HEK293 (cell line): Measurements from ENCODE around the gene DDX47.
A peak's percentile ranks its signal among the peaks of the same experiment; 100 is the strongest.

Experiments used
- CTCF ChIP-seq: fragments of 450-650 bp; formaldehyde crosslinking; IDR thresholded peaks from 2 replicates; pipeline ENCODE4 v1.5.1; 2016; ENCODE audit warnings: missing biosample characterization, missing genetic modification characterization
- PRDM1 ChIP-seq: fragments of 450-650 bp; formaldehyde crosslinking; IDR thresholded peaks from 2 replicates; pipeline ENCODE4; 2016; ENCODE audit warnings: missing biosample characterization, missing genetic modification characterization
- ZBTB17 ChIP-seq: fragments of 450-650 bp; formaldehyde crosslinking; IDR thresholded peaks from 2 replicates; pipeline ENCODE4 v1.5.1; 2016; ENCODE audit warnings: missing biosample characterization, missing genetic modification characterization
- ZBTB7A ChIP-seq: fragments of 450-650 bp; formaldehyde crosslinking; IDR thresholded peaks from 2 replicates; pipeline ENCODE4 v1.5.1; 2016; ENCODE audit warnings: low read depth, missing biosample characterization, missing genetic modification characterization
- ZNF140 ChIP-seq: fragments of 450-650 bp; formaldehyde crosslinking; IDR thresholded peaks from 2 replicates; pipeline ENCODE4 v1.5.1; 2016; ENCODE audit warnings: missing biosample characterization, missing genetic modification characterization
- ZNF274 ChIP-seq, 2 experiments: fragments of 200-500 bp in 1 of 2; fragments of 450-650 bp in 1 of 2; sonication (Bioruptor generic) in 1 of 2; formaldehyde crosslinking in 1 of 2; IDR thresholded peaks; 2 replicates each; pipeline versions ENCODE4 v1.5.1 to v1.6.1; 2014 to 2016; ENCODE audit warnings: borderline replicate concordance in 1 of 2, inconsistent platforms in 1 of 2, low read length in 1 of 2, missing biosample characterization in 1 of 2, missing genetic modification characterization in 1 of 2
- ZNF324 ChIP-seq: fragments of 450-650 bp; formaldehyde crosslinking; IDR thresholded peaks from 2 replicates; pipeline ENCODE4 v1.5.1; 2016; ENCODE audit warnings: missing biosample characterization, missing genetic modification characterization
- ZNF544 ChIP-seq: fragments of 450-650 bp; formaldehyde crosslinking; IDR thresholded peaks from 2 replicates; pipeline ENCODE4 v1.5.0; 2017; ENCODE audit warnings: missing biosample characterization, missing genetic modification characterization
- ZNF560 ChIP-seq: fragments of 450-650 bp; formaldehyde crosslinking; IDR thresholded peaks from 2 replicates; pipeline ENCODE4 v1.5.1; 2017; ENCODE audit warnings: missing biosample characterization, missing genetic modification characterization, borderline replicate concordance
- ZNF664 ChIP-seq: fragments of 450-650 bp; formaldehyde crosslinking; IDR thresholded peaks from 2 replicates; pipeline ENCODE4 v1.5.1; 2016; ENCODE audit warnings: missing biosample characterization, missing genetic modification characterization

DNA sequence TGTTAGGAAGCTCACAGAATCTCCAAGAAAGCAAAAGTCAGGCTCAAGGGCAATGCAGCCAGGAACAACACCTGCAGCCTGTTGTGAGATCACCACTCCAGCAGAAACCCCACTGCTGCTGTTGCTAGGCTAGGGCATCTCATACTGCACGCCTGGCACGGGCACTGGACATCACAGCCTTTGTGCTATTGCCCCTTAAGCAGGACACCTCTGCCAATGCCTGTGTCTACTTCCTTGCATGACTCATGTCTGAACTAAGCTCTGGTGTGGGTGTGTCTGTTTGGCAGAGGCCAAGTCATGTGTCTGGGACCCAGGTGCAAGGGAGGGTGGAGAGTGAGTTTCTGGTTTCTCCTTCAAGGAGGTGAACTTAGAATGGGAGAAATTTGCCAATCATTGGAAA, 10.0 kb upstream of the DDX47 start:
- no peak for TF ChIP-seq ZNF560 (tag by site-specific recombination)
- TF ChIP-seq ZBTB17 (tag by site-specific recombination): 0 out of 2 replicates have a peak, but pooled peaks have one; percentile 17
- TF ChIP-seq PRDM1 (tag by site-specific recombination): peak; percentile 89
- no peak for TF ChIP-seq ZNF664
- no peak for TF ChIP-seq ZBTB7A (tag by site-specific recombination)
- TF ChIP-seq ZNF140 (tag by site-specific recombination): no peak
- TF ChIP-seq ZNF544 (tag by site-specific recombination): no peak
- no peak for TF ChIP-seq CTCF
- TF ChIP-seq ZNF274 (IDR thresholded peaks at IDR 0.05; ENCODE audit: low read length): no peak
- TF ChIP-seq ZNF274 (tag by site-specific recombination; IDR thresholded peaks at IDR 0.05; ENCODE audit: borderline replicate concordance): no peak
- TF ChIP-seq ZNF324: no peak
